Body of pancreas (tissue), 4 donors: ENCODE results near the gene LATS2.

Experiments used
- POLR2A ChIP-seq, 3 donors: fragments of 450-650 bp; IDR thresholded peaks; one replicate each; pipeline ENCODE4 v1.6.1; 2016; ENCODE audit warnings: antibody characterized with exemption in 3 of 3, mild to moderate bottlenecking in 2 of 3
- TF ChIP-seq, protein P1 (sequence below), 7 experiments: fragments of 450-650 bp in 4 of 7; fragments of 200-600 bp in 3 of 7; sonication (generic) in 3 of 7; IDR thresholded peaks; one replicate each; pipeline ENCODE4 v1.5.1; 2016 to 2019; ENCODE audit warnings: antibody characterized with exemption in 7 of 7

DNA sequence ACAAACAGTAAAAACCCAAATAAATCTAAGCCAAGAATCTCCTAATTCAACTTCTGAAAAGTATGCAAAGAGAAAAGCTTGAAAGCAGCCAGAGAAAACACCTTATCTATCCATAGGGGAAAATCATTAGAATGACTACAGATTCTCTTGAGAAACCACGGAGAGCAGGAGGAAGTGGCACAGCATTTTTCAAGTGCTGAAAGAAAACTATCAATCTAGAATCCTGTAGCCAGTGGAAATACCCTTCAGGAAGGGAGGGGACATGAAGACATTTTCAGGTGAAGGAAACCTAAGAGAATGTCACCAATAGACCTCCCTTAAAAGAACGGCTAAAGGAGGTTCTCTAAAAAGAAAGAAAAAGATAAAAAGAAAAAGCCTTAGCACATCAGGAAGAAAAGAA, 92.6 kb downstream of the LATS2 start:
- TF ChIP-seq, protein P1, sequence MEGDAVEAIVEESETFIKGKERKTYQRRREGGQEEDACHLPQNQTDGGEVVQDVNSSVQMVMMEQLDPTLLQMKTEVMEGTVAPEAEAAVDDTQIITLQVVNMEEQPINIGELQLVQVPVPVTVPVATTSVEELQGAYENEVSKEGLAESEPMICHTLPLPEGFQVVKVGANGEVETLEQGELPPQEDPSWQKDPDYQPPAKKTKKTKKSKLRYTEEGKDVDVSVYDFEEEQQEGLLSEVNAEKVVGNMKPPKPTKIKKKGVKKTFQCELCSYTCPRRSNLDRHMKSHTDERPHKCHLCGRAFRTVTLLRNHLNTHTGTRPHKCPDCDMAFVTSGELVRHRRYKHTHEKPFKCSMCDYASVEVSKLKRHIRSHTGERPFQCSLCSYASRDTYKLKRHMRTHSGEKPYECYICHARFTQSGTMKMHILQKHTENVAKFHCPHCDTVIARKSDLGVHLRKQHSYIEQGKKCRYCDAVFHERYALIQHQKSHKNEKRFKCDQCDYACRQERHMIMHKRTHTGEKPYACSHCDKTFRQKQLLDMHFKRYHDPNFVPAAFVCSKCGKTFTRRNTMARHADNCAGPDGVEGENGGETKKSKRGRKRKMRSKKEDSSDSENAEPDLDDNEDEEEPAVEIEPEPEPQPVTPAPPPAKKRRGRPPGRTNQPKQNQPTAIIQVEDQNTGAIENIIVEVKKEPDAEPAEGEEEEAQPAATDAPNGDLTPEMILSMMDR (IDR thresholded peaks at IDR 0.05) = no peak
- TF ChIP-seq POLR2A (IDR thresholded peaks at IDR 0.05) = no peak
